ENCODE results near the gene MAP2K3.

The MAP2K3 gene

GRCh38 chr17:21253646-21254441, 30.7 kb upstream of the MAP2K3 start:
- no peak for DNase-seq (ENCODE audit: low read depth)
- H3K4me3 ChIP-seq (ENCODE audit: control insufficient read depth, low read depth, low read length), result peak overlapping the region; percentile 49
- TF ChIP-seq, protein P1, sequence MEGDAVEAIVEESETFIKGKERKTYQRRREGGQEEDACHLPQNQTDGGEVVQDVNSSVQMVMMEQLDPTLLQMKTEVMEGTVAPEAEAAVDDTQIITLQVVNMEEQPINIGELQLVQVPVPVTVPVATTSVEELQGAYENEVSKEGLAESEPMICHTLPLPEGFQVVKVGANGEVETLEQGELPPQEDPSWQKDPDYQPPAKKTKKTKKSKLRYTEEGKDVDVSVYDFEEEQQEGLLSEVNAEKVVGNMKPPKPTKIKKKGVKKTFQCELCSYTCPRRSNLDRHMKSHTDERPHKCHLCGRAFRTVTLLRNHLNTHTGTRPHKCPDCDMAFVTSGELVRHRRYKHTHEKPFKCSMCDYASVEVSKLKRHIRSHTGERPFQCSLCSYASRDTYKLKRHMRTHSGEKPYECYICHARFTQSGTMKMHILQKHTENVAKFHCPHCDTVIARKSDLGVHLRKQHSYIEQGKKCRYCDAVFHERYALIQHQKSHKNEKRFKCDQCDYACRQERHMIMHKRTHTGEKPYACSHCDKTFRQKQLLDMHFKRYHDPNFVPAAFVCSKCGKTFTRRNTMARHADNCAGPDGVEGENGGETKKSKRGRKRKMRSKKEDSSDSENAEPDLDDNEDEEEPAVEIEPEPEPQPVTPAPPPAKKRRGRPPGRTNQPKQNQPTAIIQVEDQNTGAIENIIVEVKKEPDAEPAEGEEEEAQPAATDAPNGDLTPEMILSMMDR (conservative IDR thresholded peaks at IDR 0.05; ENCODE audit: control insufficient read depth, insufficient read depth, low read depth, low read length), result no peak

- H3K4me3 ChIP-seq (ENCODE audit: control insufficient read depth, low read depth, low read length), result no peak overlapping the region
- no peak for DNase-seq (ENCODE audit: low read depth)
- TF ChIP-seq, protein P1 (conservative IDR thresholded peaks at IDR 0.05; ENCODE audit: control insufficient read depth, insufficient read depth, low read depth, low read length), result no peak
Observed at GRCh38 chr17:21258593-21258992, 25.9 kb upstream of the MAP2K3 start.

DNA sequence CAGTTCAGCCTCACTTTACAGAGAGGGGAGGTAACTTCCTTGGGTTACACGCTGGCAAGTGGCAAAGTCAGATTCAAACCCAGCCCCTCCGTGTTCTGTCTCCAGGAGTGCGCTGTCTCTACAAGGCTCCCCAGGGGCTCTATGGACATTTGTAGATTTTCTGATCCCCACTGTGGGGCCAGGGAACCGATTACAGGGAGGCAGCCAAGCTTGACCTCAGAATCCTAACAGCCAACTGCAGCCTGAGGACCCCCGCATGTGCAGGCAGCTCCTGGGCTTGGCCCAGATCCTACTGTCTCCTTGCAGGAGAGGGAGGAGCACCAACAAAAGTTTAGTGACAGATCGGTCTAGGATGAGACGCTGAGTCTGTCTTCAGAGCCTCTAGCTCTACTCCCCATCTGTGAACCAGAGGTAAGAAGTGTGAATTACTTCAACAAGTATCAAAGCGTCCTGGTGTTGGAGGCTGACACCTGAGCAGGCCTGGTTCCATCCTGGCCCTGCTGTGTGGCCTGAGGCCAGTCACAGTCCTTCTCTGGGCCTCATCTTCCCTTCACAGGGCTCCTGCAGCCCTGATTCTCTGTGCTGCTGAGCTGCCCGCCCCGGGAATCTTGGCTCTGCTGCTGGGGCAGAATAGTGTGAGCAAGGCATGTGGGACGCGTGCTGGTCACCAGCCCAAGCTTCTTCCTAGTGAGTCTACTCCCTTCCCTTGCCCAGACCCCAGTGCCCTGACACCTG, 22.1 kb upstream of the MAP2K3 start:
- TF ChIP-seq, protein P1 (conservative IDR thresholded peaks at IDR 0.05; ENCODE audit: control insufficient read depth, insufficient read depth, low read depth, low read length), result no peak
- no peak overlapping the region for H3K4me3 ChIP-seq (ENCODE audit: control insufficient read depth, low read depth, low read length)
- no peak for DNase-seq (ENCODE audit: low read depth)

DNA sequence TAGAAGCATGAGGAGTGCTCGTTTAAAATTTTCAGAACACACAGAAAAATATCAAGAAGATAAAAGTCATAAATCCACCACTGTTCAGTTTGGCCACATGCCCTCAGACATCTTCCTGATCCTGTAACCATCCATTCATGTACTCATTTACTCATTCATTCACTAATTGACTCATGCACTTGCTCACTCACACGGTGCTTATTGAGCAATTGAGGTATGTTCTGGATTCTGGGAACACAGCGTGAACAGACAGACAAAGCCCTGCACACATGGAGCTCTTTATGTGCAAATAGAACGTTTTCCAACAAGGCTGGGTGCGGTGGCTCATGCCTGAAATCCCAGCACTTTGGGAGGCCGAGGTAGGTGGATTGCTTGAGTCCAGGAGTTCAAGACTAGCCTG, 21.1 kb upstream of the MAP2K3 start:
- TF ChIP-seq, protein P1 (conservative IDR thresholded peaks at IDR 0.05; ENCODE audit: control insufficient read depth, insufficient read depth, low read depth, low read length), result no peak
- no peak overlapping the region for H3K4me3 ChIP-seq (ENCODE audit: control insufficient read depth, low read depth, low read length)
- peak; percentile 94 for DNase-seq (ENCODE audit: low read depth)

DNA sequence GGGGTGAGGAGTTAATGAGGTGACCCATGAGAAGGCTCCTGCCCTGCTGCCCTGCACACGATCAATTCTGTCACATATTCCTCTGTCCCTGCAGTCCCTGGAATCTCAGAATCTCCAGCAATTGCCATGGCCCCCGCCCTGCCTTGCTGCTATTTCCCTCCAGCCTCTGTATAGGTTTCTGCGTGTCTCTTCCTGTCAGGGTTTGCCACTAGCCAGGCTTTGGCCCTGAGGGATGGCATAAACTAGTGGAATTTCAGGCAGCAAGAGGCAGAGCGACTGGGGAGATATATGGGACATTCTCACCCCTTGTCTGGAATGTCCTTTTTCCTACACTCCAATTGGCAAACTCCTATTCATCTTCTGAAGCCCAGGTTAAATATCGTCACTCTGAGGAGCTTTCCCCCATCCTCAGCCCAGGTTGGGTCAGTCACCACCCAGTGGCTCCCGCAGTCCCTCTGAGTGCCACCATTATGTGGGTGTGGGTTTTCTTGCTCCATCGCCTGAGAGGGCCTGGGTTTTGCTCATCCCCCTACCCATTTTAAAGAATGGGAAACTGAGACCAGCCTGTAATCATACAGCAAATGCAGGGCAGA, 15.8 kb upstream of the MAP2K3 start:
- no peak overlapping the region for H3K4me3 ChIP-seq (ENCODE audit: control insufficient read depth, low read depth, low read length)
- TF ChIP-seq, protein P1 (conservative IDR thresholded peaks at IDR 0.05; ENCODE audit: control insufficient read depth, insufficient read depth, low read depth, low read length), result no peak
- DNase-seq (ENCODE audit: low read depth), result no peak

DNA sequence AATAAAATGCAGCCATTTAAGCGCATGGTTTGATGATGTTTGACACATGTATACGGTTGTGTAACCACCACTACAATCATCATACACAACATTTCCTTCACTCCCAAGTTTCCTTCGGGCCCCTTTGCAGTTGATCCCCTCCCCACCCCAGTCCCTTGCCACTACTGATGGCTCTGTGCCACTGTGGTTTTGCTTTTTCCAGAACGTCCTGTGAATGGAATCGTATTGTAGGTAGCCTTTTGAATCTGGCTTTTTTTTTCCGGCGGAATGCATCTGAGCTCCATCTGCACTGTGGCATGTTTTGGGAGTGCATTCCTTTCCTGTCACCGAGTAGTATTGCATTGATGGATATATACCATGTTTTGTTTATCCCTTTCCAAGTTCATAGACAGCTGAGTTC, 15.1 kb upstream of the MAP2K3 start:
- TF ChIP-seq, protein P1 (conservative IDR thresholded peaks at IDR 0.05; ENCODE audit: control insufficient read depth, insufficient read depth, low read depth, low read length), result no peak
- H3K4me3 ChIP-seq (ENCODE audit: control insufficient read depth, low read depth, low read length), result no peak overlapping the region
- DNase-seq (ENCODE audit: low read depth), result no peak

Measured in fibroblast of mammary gland (primary cell).